KMS-11 (cell line): Measurements from ENCODE around the gene SBK1.

Experiments
- H2AFZ ChIP-seq: fragments of 200-600 bp; sonication (generic); 2 replicates; pipeline ENCODE4 v1.6.1; 2016; ENCODE audit warnings: antibody characterized with exemption, mixed run types, low read depth
- H3K27ac ChIP-seq: fragments of 200-600 bp; sonication (generic); 2 replicates; pipeline ENCODE4 v1.6.1; 2016; ENCODE audit warnings: mild to moderate bottlenecking, mixed run types
- H3K27me3 ChIP-seq: fragments of 200-600 bp; sonication (generic); 2 replicates; pipeline ENCODE4 v1.6.1; 2017; ENCODE audit warnings: mild to moderate bottlenecking, low read depth, mixed run types, moderate library complexity; ENCODE audit not compliant: insufficient read depth
- H3K36me3 ChIP-seq: fragments of 200-600 bp; sonication (generic); 2 replicates; pipeline ENCODE4 v1.6.1; 2017; ENCODE audit warnings: mild to moderate bottlenecking, mixed run types; ENCODE audit not compliant: insufficient read depth
- H3K4me1 ChIP-seq: fragments of 200-600 bp; sonication (generic); 2 replicates; pipeline ENCODE4 v1.6.1; 2016; ENCODE audit warnings: mild to moderate bottlenecking, low read depth, mixed run types; ENCODE audit not compliant: poor library complexity, severe bottlenecking
- H3K4me2 ChIP-seq: fragments of 200-600 bp; sonication (generic); 2 replicates; pipeline ENCODE4 v1.7.0; 2016; ENCODE audit warnings: mild to moderate bottlenecking, mixed run types
- H3K4me3 ChIP-seq: fragments of 200-600 bp; sonication (generic); IDR thresholded peaks from 2 replicates; pipeline ENCODE4 v1.6.1; 2017; ENCODE audit warnings: low read depth, low read length, mixed read lengths; ENCODE audit not compliant: insufficient read depth
- H3K79me2 ChIP-seq: fragments of 200-600 bp; sonication (generic); 2 replicates; pipeline ENCODE4 v1.6.1; 2016; ENCODE audit warnings: low read depth, mixed run types; ENCODE audit not compliant: insufficient read depth
- H3K9ac ChIP-seq: fragments of 200-600 bp; sonication (generic); 2 replicates; pipeline ENCODE4 v1.6.1; 2016; ENCODE audit warnings: mild to moderate bottlenecking, mixed run types
- H4K20me1 ChIP-seq: fragments of 200-600 bp; sonication (generic); 2 replicates; pipeline ENCODE4 v1.6.1; 2016; ENCODE audit warnings: mild to moderate bottlenecking, mixed run types; ENCODE audit not compliant: insufficient read depth
- TF ChIP-seq, protein P1 (sequence below): fragments of 200-600 bp; sonication (generic); conservative IDR thresholded peaks from 2 replicates; pipeline ENCODE4 v1.6.1; 2017; ENCODE audit warnings: low read depth, mild to moderate bottlenecking, antibody characterized with exemption, low read length, moderate library complexity, mixed read lengths

Gene SBK1

DNA sequence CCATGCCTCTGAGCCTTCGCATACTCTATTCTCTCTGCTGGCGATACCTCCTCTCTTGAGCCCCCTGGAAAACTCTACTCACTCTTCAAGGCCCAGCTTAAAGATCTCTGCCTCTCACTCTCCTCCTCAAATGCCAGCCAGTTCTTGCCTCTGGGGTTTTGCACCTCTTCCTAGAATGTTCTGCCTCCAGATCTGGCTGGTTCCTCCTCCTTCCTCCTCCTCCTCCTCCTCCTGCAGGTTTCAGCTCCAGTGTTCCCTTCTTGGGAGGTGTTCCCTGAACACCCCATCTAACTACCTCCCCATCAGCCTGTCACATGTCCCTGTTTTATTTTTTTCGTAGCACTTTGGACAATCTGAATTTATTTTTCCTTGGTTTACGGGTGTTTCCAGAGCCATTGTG, 35.1 kb upstream of the SBK1 start:
- Histone ChIP-seq H4K20me1 (no peaks in the 10 kb centered on the region), H2AFZ (no peak overlapping the region)

DNA sequence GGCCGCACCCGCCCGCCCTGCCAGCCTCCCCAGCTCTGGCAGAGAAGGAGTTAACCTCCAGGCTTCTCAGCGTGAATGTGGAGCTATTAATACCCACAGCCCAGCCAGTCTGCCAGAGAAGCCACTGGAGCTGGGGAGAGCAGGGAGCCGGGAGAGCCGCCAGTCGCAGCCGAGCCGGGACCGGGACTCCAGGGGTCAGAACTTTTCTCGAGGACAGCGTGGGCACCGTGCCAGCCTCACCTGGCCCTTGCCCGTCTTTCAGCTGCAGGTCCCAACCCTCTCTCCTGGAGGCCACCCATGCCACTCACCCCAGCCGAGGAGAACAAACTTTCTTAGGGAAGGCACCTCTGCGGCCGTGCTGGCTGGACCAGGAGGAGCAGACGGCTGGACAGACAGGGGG, 33.8 kb upstream of the SBK1 start:
- Histone ChIP-seq H3K36me3 (no peaks in the 10 kb centered on the region), H3K4me3 (no peak overlapping the region), H3K4me2 (no peak overlapping the region), H4K20me1 (no peaks in the 10 kb centered on the region), H3K27me3 (no peaks in the 10 kb centered on the region), H2AFZ (no peak overlapping the region), H3K27ac (no peak overlapping the region), H3K79me2 (no peaks in the 10 kb centered on the region), H3K4me1 (peaks cover 9% of the 10 kb centered on the region), H3K9ac (no peak overlapping the region)
- TF ChIP-seq, protein P1, sequence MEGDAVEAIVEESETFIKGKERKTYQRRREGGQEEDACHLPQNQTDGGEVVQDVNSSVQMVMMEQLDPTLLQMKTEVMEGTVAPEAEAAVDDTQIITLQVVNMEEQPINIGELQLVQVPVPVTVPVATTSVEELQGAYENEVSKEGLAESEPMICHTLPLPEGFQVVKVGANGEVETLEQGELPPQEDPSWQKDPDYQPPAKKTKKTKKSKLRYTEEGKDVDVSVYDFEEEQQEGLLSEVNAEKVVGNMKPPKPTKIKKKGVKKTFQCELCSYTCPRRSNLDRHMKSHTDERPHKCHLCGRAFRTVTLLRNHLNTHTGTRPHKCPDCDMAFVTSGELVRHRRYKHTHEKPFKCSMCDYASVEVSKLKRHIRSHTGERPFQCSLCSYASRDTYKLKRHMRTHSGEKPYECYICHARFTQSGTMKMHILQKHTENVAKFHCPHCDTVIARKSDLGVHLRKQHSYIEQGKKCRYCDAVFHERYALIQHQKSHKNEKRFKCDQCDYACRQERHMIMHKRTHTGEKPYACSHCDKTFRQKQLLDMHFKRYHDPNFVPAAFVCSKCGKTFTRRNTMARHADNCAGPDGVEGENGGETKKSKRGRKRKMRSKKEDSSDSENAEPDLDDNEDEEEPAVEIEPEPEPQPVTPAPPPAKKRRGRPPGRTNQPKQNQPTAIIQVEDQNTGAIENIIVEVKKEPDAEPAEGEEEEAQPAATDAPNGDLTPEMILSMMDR, result no peak

More for the DNA sequence above, 35.1 kb upstream of the SBK1 start:
- Histone ChIP-seq H3K9ac (no peak overlapping the region), H3K4me2 (no peak overlapping the region), H3K4me3 (no peak overlapping the region), H3K79me2 (no peaks in the 10 kb centered on the region), H3K36me3 (no peaks in the 10 kb centered on the region), H3K27ac (no peak overlapping the region), H3K27me3 (no peaks in the 10 kb centered on the region), H3K4me1 (peaks cover 9% of the 10 kb centered on the region)
- TF ChIP-seq, protein P1, result no peak

DNA sequence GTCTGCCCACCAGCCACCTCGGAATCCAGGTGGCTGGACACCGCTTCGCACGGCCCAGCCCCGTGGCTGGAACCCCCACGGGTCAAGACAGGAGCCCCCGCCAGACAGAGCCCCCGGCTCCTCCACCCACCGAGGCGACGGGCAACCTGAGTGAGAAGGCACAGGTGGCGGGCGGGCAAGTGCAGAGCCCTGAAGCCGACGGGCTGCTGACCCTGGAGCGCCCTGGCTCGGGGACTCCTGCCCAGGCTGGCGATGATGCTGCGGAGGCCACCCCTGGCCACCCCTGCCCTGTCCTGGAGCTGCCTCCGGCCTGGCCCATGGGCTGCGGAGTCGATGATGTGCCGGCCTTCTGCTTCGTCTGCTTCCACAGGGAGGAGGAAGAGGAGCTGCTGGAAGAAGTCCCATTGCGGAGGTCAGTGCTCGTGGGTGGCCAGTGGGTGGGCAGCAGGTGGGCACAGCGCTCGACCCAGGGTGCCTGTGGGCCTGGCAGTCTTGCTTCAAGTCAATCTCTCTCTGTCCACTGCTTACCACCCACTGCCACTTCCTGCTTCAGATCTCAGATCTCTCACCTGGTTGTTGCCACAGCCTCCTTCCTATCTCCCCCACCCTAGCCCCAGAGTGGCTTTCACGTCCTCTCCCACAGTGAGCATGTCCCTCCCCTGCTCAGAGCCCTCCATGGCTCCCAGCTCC, 33.1 kb upstream of the SBK1 start:
- H4K20me1 ChIP-seq, result no peaks in the 10 kb centered on the region
- H3K27ac ChIP-seq, result no peak overlapping the region
- peaks cover 9% of the 10 kb centered on the region for H3K4me1 ChIP-seq
- H3K36me3 ChIP-seq, result no peaks in the 10 kb centered on the region
- H3K4me2 ChIP-seq, result no peak overlapping the region
- no peak overlapping the region for H3K4me3 ChIP-seq
- H3K79me2 ChIP-seq, result no peaks in the 10 kb centered on the region
- no peaks in the 10 kb centered on the region for H3K27me3 ChIP-seq
- no peak overlapping the region for H3K9ac ChIP-seq
- no peak overlapping the region for H2AFZ ChIP-seq
- TF ChIP-seq, protein P1, result no peak

DNA sequence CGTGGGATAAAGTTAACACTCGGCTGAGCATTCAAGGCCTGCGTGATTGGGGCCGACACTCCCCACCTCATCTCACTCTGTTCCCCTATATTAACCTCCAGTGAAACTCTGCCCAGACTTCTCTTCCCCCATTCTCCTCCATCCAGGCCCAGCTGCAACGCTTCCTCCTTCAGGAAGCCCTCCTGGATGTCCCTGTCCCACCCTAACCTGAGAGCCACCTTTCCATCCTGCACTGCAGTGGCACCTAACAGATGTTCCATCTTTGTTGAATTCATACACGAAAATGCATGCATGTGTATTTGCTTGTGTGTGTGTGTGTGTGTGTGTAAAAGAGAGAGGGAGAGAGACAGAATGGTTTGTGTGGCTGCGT, 32.6 kb upstream of the SBK1 start:
- H3K4me2 ChIP-seq, result no peak overlapping the region
- no peak overlapping the region for H3K27ac ChIP-seq
- H3K4me3 ChIP-seq, result no peak overlapping the region
- no peaks in the 10 kb centered on the region for H4K20me1 ChIP-seq
- H3K79me2 ChIP-seq, result no peaks in the 10 kb centered on the region
- no peak overlapping the region for H2AFZ ChIP-seq
- TF ChIP-seq, protein P1, result no peak
- H3K4me1 ChIP-seq, result peaks cover 9% of the 10 kb centered on the region
- no peaks in the 10 kb centered on the region for H3K36me3 ChIP-seq
- no peaks in the 10 kb centered on the region for H3K27me3 ChIP-seq
- H3K9ac ChIP-seq, result no peak overlapping the region
